Thyroid gland (tissue), 4 donors: ENCODE results near the gene CAPN10. TPM values are rescaled to one million over a fixed set of nuclear protein-coding genes. Genes with fewer than 3 reads are reported as not detected.

Experiments used
- DNase-seq, 2 donors: peaks; one replicate each; pipeline ENCODE4 v3.0.0-alpha.2; 2019
- H3K27ac ChIP-seq, 3 donors: fragments of 200-600 bp; sonication (generic); 1 replicate in 2 of 3; 2 replicates in 1 of 3; pipeline ENCODE4 v1.5.1; 2016 to 2019; ENCODE audit warnings: mild to moderate bottlenecking in 1 of 3, moderate library complexity in 1 of 3
- H3K27me3 ChIP-seq: fragments of 200-600 bp; sonication (generic); one replicate; pipeline ENCODE4 v1.5.1; 2019
- H3K36me3 ChIP-seq, 2 donors: fragments of 200-600 bp; sonication (generic); one replicate each; pipeline ENCODE4 v1.5.1; 2016 to 2019
- H3K4me1 ChIP-seq, 2 donors: fragments of 200-600 bp; sonication (generic); one replicate each; pipeline ENCODE4 v1.5.1; 2017 to 2019
- H3K4me3 ChIP-seq, 3 donors: fragments of 200-600 bp; sonication (generic); replicated peaks in 1 of 3; 1 replicate in 2 of 3; 2 replicates in 1 of 3; pipeline ENCODE4 v1.5.1; 2016; ENCODE audit warnings: mild to moderate bottlenecking in 1 of 3
- H3K9me3 ChIP-seq: fragments of 200-600 bp; sonication (generic); one replicate; pipeline ENCODE4 v1.5.1; 2017
- POLR2A ChIP-seq, 2 donors: fragments of 450-650 bp; IDR thresholded peaks; one replicate each; pipeline ENCODE4 v1.6.1; 2017; ENCODE audit warnings: antibody characterized with exemption in 2 of 2, mild to moderate bottlenecking in 2 of 2, moderate library complexity in 1 of 2
- WGBS, 2 donors: methylation state at CpG; one replicate each; pipeline ENCODE4 v1.1.5; 2017; 5-methylcytosine and 5-hydroxymethylcytosine counted together
- intact Hi-C: fragments of 100-400 bp; cut with DNase I; formaldehyde crosslinking; loops from one replicate; pipeline ENCODE4 v1.15.1; 2023
- total RNA-seq, 4 donors: library from RNA; depleted of rRNA; stranded (reverse); fragments of >200 nt; gene quantifications; one replicate each; pipeline ENCODE4 v1.2.3, GENCODE V29; 2016
- TF ChIP-seq, protein P1 (sequence below), 6 experiments: fragments of 200-600 bp in 3 of 6; fragments of 450-650 bp in 3 of 6; sonication (generic) in 3 of 6; IDR thresholded peaks; one replicate each; pipeline ENCODE4 v1.5.1; 2016 to 2019; ENCODE audit warnings: antibody characterized with exemption in 6 of 6, mild to moderate bottlenecking in 2 of 6, inconsistent platforms in 1 of 6, moderate library complexity in 1 of 6

CAPN10 gene
- total RNA-seq, 4 donors from 2014 or later = 19.3 to 25.3 (median 21.7) TPM

DNA sequence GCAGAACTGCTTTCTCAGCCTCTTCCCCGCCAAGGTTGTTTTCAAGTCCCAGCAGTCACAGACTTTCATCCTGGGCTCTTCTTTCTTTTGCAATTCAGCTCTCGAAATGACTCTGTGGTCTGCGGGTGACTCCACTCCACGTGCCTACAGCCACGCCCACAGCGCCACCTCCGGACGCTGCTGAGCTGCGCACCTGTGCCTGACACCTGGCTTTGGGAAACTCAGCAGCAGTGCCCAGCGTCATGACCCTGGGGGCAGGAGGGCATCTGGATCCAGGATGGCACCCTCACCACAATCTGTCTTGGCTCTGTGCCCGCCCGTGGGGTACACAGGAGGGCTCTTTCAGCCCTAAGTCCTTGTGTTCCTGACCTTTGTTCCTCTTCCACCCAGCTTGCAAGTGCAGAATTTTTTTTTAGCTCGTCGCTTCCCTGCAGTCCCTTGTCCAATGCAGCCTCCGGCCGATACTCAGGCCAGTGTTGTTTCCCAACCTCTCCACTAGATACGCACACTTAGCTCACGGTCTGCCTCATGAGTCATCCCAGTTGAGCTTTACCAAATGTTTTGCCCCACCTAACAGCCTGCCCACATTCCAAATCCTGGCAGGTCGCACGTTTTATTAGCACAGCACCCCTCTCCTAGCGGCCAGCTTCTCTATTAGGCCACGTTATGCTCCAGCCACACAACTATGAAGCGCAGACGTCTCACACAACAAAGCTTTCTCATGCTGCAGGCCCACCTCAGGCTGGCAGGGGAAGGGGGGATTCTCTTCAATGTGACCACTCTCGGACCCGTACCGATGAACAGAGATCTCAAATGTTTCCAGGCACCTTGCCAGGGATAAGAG is 6.5 kb upstream of the CAPN10 start:
- intact Hi-C loops = no loop called here
- no peak for TF ChIP-seq POLR2A (IDR thresholded peaks at IDR 0.05)
- TF ChIP-seq, protein P1, sequence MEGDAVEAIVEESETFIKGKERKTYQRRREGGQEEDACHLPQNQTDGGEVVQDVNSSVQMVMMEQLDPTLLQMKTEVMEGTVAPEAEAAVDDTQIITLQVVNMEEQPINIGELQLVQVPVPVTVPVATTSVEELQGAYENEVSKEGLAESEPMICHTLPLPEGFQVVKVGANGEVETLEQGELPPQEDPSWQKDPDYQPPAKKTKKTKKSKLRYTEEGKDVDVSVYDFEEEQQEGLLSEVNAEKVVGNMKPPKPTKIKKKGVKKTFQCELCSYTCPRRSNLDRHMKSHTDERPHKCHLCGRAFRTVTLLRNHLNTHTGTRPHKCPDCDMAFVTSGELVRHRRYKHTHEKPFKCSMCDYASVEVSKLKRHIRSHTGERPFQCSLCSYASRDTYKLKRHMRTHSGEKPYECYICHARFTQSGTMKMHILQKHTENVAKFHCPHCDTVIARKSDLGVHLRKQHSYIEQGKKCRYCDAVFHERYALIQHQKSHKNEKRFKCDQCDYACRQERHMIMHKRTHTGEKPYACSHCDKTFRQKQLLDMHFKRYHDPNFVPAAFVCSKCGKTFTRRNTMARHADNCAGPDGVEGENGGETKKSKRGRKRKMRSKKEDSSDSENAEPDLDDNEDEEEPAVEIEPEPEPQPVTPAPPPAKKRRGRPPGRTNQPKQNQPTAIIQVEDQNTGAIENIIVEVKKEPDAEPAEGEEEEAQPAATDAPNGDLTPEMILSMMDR (IDR thresholded peaks at IDR 0.05) = peak in 4 of 6 experiments; percentile 14 to 43 (median 31)
- Histone ChIP-seq H3K27ac (peak overlapping the region in 2 of 3 donors; percentile 55 to 67), H3K9me3 (no peaks in the 10 kb centered on the region), H3K4me3 (no peak overlapping the region), H3K27me3 (no peaks in the 10 kb centered on the region), H3K36me3 (peaks cover 19 to 31% of the 10 kb centered on the region in 2 donors), H3K4me1 (peaks cover 19 to 30% of the 10 kb centered on the region in 2 donors)
- 49 to 62% methylated on average over 26 to 27 of the region's 27 CpGs for WGBS, 2 donors
- peak; percentile 66 to 77 for DNase-seq

DNA sequence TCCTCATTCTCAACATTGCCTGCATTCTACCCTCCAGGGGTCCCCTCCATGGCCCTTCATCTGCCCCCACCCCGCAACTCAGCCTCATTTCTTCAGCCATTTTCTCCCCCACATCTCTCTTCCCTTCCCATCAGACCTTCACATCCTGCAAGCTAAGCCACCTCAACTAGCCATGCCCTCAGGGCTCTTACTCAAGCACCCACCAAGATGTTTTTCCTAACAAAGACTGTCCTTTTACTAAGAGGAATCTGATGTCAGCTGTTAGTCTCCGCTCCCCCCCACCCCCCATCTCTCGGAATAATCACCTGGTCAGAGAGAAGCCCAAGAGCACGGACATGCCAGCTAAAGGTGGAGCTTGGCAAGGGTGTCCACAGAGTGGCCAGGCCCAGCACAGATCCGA is 4.7 kb upstream of the CAPN10 start:
- DNase-seq = no peak
- H3K36me3 ChIP-seq = peaks cover 9 to 15% of the 10 kb centered on the region in 2 donors
- H3K4me3 ChIP-seq = no peak overlapping the region
- TF ChIP-seq POLR2A (IDR thresholded peaks at IDR 0.05) = no peak
- TF ChIP-seq, protein P1 (IDR thresholded peaks at IDR 0.05) = no peak
- no peak overlapping the region for H3K27ac ChIP-seq
- no peaks in the 10 kb centered on the region for H3K27me3 ChIP-seq
- no peaks in the 10 kb centered on the region for H3K9me3 ChIP-seq
- peaks cover 26 to 37% of the 10 kb centered on the region in 2 donors for H3K4me1 ChIP-seq
- intact Hi-C loops = no loop called here
- 95% methylated on average over 5 of the region's 5 CpGs for WGBS, 2 donors

DNA sequence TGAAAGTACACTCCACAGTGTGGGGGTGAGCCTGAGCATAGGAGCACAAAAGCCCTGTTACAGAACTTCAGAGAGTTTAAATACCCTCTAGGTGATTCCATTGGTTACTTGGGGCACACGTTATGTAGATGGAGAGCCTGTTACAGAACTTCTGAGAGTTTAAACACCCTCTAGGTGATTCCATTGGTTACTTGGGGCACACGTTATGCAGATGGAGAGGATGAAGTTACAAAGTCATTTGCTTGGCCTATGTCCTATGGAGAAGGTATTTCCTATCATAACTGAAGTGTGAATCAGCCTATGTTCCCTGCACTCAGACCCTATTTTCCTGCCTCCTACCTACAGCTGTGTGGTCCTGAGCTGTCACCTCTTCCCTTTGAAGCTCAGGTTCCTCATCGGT is 3.8 kb upstream of the CAPN10 start:
- H3K4me1 ChIP-seq = peaks cover 33 to 44% of the 10 kb centered on the region in 2 donors
- WGBS, 2 donors = 86 to 91% methylated on average over 3 of the region's 3 CpGs
- DNase-seq = no peak
- no peaks in the 10 kb centered on the region for H3K9me3 ChIP-seq
- no peak for TF ChIP-seq POLR2A (IDR thresholded peaks at IDR 0.05)
- TF ChIP-seq, protein P1 (IDR thresholded peaks at IDR 0.05) = no peak
- H3K4me3 ChIP-seq = no peak overlapping the region
- H3K36me3 ChIP-seq = peaks cover 4 to 5% of the 10 kb centered on the region in 2 donors
- no peaks in the 10 kb centered on the region for H3K27me3 ChIP-seq
- no peak overlapping the region for H3K27ac ChIP-seq
- intact Hi-C loops = no loop called here

DNA sequence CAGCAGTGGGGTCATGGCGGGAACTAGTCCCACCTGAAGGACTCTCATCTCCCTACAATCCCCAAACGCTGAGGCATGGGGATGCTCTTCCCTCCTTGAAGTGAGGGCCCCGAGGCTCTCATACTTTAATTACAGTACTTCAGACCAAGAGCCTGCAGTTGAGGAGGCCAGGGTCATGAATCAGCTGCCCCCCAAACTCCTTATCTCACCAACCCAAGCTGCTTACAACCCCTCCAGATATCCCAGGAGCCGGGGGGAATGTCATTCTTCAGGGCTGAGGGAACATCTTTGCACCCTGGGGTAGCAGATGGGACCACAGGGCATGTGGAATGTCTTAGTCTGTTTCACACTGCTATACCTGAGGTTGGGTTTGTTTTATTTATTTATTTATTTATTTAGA is 2.8 kb upstream of the CAPN10 start:
- Histone ChIP-seq H3K4me1 (peaks cover 36 to 52% of the 10 kb centered on the region in 2 donors), H3K9me3 (no peaks in the 10 kb centered on the region), H3K27ac (no peak overlapping the region), H3K4me3 (no peak overlapping the region), H3K27me3 (no peaks in the 10 kb centered on the region), H3K36me3 (no peaks in the 10 kb centered on the region)
- 46 to 51% methylated on average over 4 of the region's 4 CpGs for WGBS, 2 donors
- TF ChIP-seq, protein P1 (IDR thresholded peaks at IDR 0.05) = no peak
- no peak for TF ChIP-seq POLR2A (IDR thresholded peaks at IDR 0.05)
- intact Hi-C loops = no loop called here
- no peak for DNase-seq

DNA sequence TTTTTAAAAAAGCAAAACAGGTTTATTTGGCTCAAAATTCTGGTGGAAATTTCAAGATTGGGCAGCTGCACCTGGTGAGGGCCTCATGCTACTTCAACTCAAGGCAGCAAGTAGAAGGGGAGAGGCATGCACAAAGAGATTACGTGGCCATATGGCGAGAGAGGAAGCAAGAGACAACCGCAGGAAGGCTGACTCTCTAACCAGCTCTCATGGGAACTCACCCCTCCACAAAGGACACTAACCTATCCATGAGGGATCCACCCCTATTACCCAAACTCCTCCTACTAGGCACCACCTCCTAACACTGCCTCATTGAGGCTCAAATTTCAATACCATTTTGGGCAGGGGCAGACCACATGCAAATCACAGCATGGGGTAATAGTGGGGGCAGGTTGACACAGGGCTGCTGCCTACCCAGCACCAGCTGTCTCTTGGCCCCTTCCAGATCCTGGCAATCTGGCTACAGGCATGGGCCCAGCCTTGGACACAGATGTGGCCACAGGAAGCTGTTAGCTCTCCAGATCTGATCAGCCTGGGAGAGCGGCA is 2.0 kb upstream of the CAPN10 start:
- intact Hi-C loops = no loop called here
- H3K4me3 ChIP-seq = no peak overlapping the region

More for the DNA sequence above, 2.0 kb upstream of the CAPN10 start:
- no peaks in the 10 kb centered on the region for H3K27me3 ChIP-seq
- H3K36me3 ChIP-seq = no peaks in the 10 kb centered on the region
- WGBS, 2 donors = 68 to 76% methylated on average over 3 of the region's 4 CpGs
- TF ChIP-seq, protein P1 (IDR thresholded peaks at IDR 0.05) = no peak
- no peak for TF ChIP-seq POLR2A (IDR thresholded peaks at IDR 0.05)
- H3K27ac ChIP-seq = no peak overlapping the region
- DNase-seq = no peak
- H3K9me3 ChIP-seq = no peaks in the 10 kb centered on the region
- peaks cover 35 to 45% of the 10 kb centered on the region in 2 donors for H3K4me1 ChIP-seq
